Lung (tissue), 12 donors: ENCODE results near the gene RFX4. TPM values are rescaled to one million over a fixed set of nuclear protein-coding genes. Genes with fewer than 3 reads are reported as not detected.

ENCODE experiments used
- ATAC-seq: fragments of 200-7000 bp; cut with Tn5 transposase; one replicate; pipeline ENCODE4 v1.9.1; 2020; ENCODE audit warnings: moderate number of reproducible peaks; ENCODE audit not compliant: insufficient read depth, low FRiP score
- DNase-seq, 3 donors: peaks; one replicate each; pipeline ENCODE4 v3.0.0-alpha.2; 2013 to 2017
- H3K27ac ChIP-seq, 2 donors: one replicate each; pipeline ENCODE4 v1.5.1; 2013; ENCODE audit warnings: mild to moderate bottlenecking in 2 of 2, moderate library complexity in 2 of 2, control low read depth in 1 of 2, inconsistent platforms in 1 of 2, low read depth in 1 of 2, low read length in 1 of 2
- H3K27me3 ChIP-seq, 3 donors: one replicate each; pipeline ENCODE4 v1.5.1; 2013; ENCODE audit warnings: low read length in 2 of 3; ENCODE audit not compliant: control insufficient read depth in 3 of 3, insufficient read depth in 3 of 3
- H3K36me3 ChIP-seq, 4 donors: one replicate each; pipeline ENCODE4 v1.5.1; 2013; ENCODE audit warnings: low read length in 4 of 4, mild to moderate bottlenecking in 1 of 4, moderate library complexity in 1 of 4; ENCODE audit not compliant: control insufficient read depth in 4 of 4, insufficient read depth in 4 of 4
- H3K4me1 ChIP-seq, 5 donors: one replicate each; pipeline ENCODE4 v1.5.1; 2013; ENCODE audit warnings: low read length in 5 of 5, mild to moderate bottlenecking in 2 of 5, moderate library complexity in 1 of 5; ENCODE audit not compliant: control insufficient read depth in 5 of 5, insufficient read depth in 5 of 5
- H3K4me3 ChIP-seq: one replicate; pipeline ENCODE4 v1.5.1; 2013; ENCODE audit warnings: mild to moderate bottlenecking, control low read depth, moderate library complexity
- H3K9ac ChIP-seq, 2 donors: one replicate each; pipeline ENCODE4 v1.5.1; 2013; ENCODE audit warnings: low read length in 2 of 2, control low read depth in 1 of 2; ENCODE audit not compliant: insufficient read depth in 1 of 2
- H3K9me3 ChIP-seq, 4 donors: one replicate each; pipeline ENCODE4 v1.5.1; 2013; ENCODE audit warnings: low read length in 3 of 4, mild to moderate bottlenecking in 1 of 4, moderate library complexity in 1 of 4; ENCODE audit not compliant: control insufficient read depth in 4 of 4, insufficient read depth in 3 of 4
- WGBS, 2 donors: extraction: QIAGEN DNeasy Blood & Tissue Kit; methylation state at CpG; one replicate each; pipeline ENCODE4 v1.1.7; 2013; 5-methylcytosine and 5-hydroxymethylcytosine counted together
- polyA plus RNA-seq, 2 donors: library from polyadenylated mRNA; stranded (reverse); fragments of 200-250 nt; gene quantifications; one replicate each; pipeline ENCODE4 v1.2.1, GENCODE V29; 2013
- total RNA-seq, 2 donors: library from RNA; depleted of rRNA in 1 of 2; stranded (reverse); fragments of >200 nt in 1 of 2; gene quantifications; one replicate each; pipeline ENCODE4 v1.2.1, GENCODE V29; 2014 to 2021
- TF ChIP-seq, protein P1 (sequence below): IDR thresholded peaks from 2 replicates; pipeline ENCODE4 v1.5.1; 2012; ENCODE audit warnings: mild to moderate bottlenecking; ENCODE audit errors: control extremely low read depth, extremely low read depth
- donor health status: control.
- donor health status: control.
- donor health status: Bipolar disorder and iron deficiency.
- donor health status: healthy.
- donor health status: DM: yes; HTN: yes; CAD: no.

The RFX4 gene
- total and polyA plus RNA-seq, 4 donors: not detected

DNA sequence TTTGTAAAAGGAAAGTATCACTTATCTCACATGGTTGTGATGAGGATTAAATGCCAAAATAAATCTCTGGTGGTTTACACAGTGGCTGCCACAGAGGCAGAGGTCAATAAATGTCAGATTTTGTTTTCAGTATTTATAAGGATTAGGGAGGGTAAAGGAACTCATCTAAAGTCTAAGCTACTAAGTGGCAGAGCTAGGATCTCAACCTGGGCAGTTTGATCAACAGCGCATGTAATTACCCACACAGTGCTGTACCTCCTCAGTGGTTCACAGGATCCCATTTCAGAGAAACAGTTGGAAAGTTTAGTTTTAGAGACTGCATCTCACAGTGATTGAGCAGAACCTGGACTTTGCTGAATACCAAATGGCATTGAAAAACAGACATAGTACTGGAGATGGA lies 146.8 kb downstream of the RFX4 start:
- TF ChIP-seq, protein P1, sequence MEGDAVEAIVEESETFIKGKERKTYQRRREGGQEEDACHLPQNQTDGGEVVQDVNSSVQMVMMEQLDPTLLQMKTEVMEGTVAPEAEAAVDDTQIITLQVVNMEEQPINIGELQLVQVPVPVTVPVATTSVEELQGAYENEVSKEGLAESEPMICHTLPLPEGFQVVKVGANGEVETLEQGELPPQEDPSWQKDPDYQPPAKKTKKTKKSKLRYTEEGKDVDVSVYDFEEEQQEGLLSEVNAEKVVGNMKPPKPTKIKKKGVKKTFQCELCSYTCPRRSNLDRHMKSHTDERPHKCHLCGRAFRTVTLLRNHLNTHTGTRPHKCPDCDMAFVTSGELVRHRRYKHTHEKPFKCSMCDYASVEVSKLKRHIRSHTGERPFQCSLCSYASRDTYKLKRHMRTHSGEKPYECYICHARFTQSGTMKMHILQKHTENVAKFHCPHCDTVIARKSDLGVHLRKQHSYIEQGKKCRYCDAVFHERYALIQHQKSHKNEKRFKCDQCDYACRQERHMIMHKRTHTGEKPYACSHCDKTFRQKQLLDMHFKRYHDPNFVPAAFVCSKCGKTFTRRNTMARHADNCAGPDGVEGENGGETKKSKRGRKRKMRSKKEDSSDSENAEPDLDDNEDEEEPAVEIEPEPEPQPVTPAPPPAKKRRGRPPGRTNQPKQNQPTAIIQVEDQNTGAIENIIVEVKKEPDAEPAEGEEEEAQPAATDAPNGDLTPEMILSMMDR: no peak
- ATAC-seq: no peak
- no peak overlapping the region for H3K27ac ChIP-seq

DNA sequence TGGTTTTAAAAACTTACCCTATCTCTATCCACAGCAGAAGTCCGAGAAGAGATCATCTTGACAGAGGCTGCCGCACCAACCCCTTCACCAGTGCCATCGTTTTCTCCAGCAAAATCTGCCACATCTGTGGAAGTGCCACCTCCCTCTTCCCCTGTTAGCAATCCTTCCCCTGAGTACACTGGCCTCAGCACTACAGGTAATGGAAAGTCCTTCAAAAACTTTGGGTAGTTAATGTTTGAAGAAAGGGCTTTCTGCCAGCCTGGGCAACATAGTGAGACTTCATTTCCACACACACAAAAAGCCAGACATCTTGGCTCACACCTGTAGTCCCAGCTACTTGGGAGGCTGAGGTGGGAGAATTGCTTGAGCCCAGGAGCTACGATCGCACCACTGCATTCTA lies 150.1 kb downstream of the RFX4 start:
- TF ChIP-seq, protein P1: no peak
- DNase-seq: no peak
- no peak overlapping the region for H3K4me3 ChIP-seq
- H3K9ac ChIP-seq: no peak overlapping the region
- 78 to 94% methylated on average over 5 of the region's 5 CpGs for WGBS, 2 donors
- no peak for ATAC-seq
- no peak overlapping the region for H3K27ac ChIP-seq
- no peaks in the 10 kb centered on the region for H3K9me3 ChIP-seq
- peaks cover 0 to 1% (median 0%) of the 10 kb centered on the region in 5 donors for H3K4me1 ChIP-seq
- H3K36me3 ChIP-seq: no peaks in the 10 kb centered on the region
- no peaks in the 10 kb centered on the region for H3K27me3 ChIP-seq

More for the DNA sequence above, 146.8 kb downstream of the RFX4 start:
- Histone ChIP-seq H3K9ac (no peak overlapping the region), H3K4me3 (no peak overlapping the region), H3K4me1 (peaks cover 0 to 1% (median 0%) of the 10 kb centered on the region in 5 donors), H3K27me3 (no peaks in the 10 kb centered on the region), H3K9me3 (no peaks in the 10 kb centered on the region), H3K36me3 (no peaks in the 10 kb centered on the region)
- 99 to 100% methylated on average over 1 of the region's 1 CpG for WGBS, 2 donors
- no peak for DNase-seq

- TF ChIP-seq, protein P1: no peak
- 92 to 95% methylated on average over 4 of the region's 4 CpGs for WGBS, 2 donors
- ATAC-seq (no peak), DNase-seq (no peak)
- Histone ChIP-seq H3K27me3 (no peaks in the 10 kb centered on the region), H3K9me3 (no peaks in the 10 kb centered on the region), H3K27ac (no peak overlapping the region), H3K9ac (no peak overlapping the region), H3K36me3 (no peaks in the 10 kb centered on the region), H3K4me1 (peaks cover 0 to 1% (median 0%) of the 10 kb centered on the region in 5 donors), H3K4me3 (no peak overlapping the region)
Measured at GRCh38 chr12:106733660-106734059, 150.9 kb downstream of the RFX4 start.
